NCI-H2196 treated with DMSO at 0.1 percent for 48 hours (cell line): ENCODE measurements around the gene SSMEM1.
"Not testable (repeated sequence)": the region's sequence is repeated elsewhere in the genome, so short reads cannot be mapped to it uniquely, and the experiment has no call there.

Experiments used
- DNase-seq: peaks from one replicate; lab custom pipeline; 2025; ENCODE audit not compliant: unreplicated experiment; lab: John Stamatoyannopoulos, UW

Gene SSMEM1

GRCh38 chr7:130243486-130243885, 35.8 kb downstream of the SSMEM1 start:
- not testable (repeated sequence) for DNase-seq

- not testable (repeated sequence) for DNase-seq
Measured at GRCh38 chr7:130246491-130246890, 38.8 kb downstream of the SSMEM1 start.

- DNase-seq = not testable (repeated sequence)
Measured at GRCh38 chr7:130248842-130249241, 41.2 kb downstream of the SSMEM1 start.

GRCh38 chr7:130249626-130250025, 42.0 kb downstream of the SSMEM1 start:
- not testable (repeated sequence) for DNase-seq

- DNase-seq = no peak
Measured at GRCh38 chr7:130254555-130254954, 46.9 kb downstream of the SSMEM1 start.

- DNase-seq = no peak
Measured at GRCh38 chr7:130256704-130257103, 49.0 kb downstream of the SSMEM1 start.

GRCh38 chr7:130258494-130259078, 50.9 kb downstream of the SSMEM1 start:
- no peak for DNase-seq

- DNase-seq = no peak
Measured at GRCh38 chr7:130262448-130262847, 54.8 kb downstream of the SSMEM1 start.

GRCh38 chr7:130263130-130263529, 55.5 kb downstream of the SSMEM1 start:
- DNase-seq = no peak
